ENCODE measurements around the gene MFRP. TPM values are rescaled to one million over a fixed set of nuclear protein-coding genes. Genes with fewer than 3 reads are reported as not detected.

The MFRP gene
- total and polyA plus RNA-seq, 9 of the 15 experiments (the other 6 are each of a cell fraction or from before 2014, with no cell fraction given), result not detected

GRCh38 chr11:119356349-119357031, 10.0 kb upstream of the MFRP start (continued):
- TF ChIP-seq CUX1 (CRISPR knock-in tag; IDR thresholded peaks at IDR 0.05) (no peak), ZNF717 (CRISPR knock-in tag; IDR thresholded peaks at IDR 0.05) (no peak), GTF3C2 (IDR thresholded peaks at IDR 0.05; ENCODE audit: borderline replicate concordance, extremely low read depth, insufficient read length) (no peak), CREB3L1 (IDR thresholded peaks at IDR 0.05; ENCODE audit: borderline replicate concordance, low read depth) (0 out of 2 replicates have a peak, but pooled peaks have one; percentile 55), ZNF41 (CRISPR knock-in tag; conservative IDR thresholded peaks at IDR 0.05) (no peak), SMAD4 (CRISPR knock-in tag; conservative IDR thresholded peaks at IDR 0.05) (no peak), ARID4B (CRISPR knock-in tag; IDR thresholded peaks at IDR 0.05) (no peak), ZZZ3 (IDR thresholded peaks at IDR 0.05) (no peak), SMARCC2 (IDR thresholded peaks at IDR 0.05; ENCODE audit: low read depth) (no peak), SMARCE1 (IDR thresholded peaks at IDR 0.05) (peak; percentile 49; the same call in 1 of the 2 replicates), HEY1 (CRISPR knock-in tag; IDR thresholded peaks at IDR 0.05; ENCODE audit: borderline replicate concordance) (no peak), PTTG1 (tag; IDR thresholded peaks at IDR 0.05; ENCODE audit: low read depth) (no peak), ZNF764 (CRISPR knock-in tag; IDR thresholded peaks at IDR 0.05; ENCODE audit: low read depth) (no peak)

All from K562 (cell line).